Thyroid gland (tissue), 4 donors: Measurements from ENCODE around the gene SETBP1. TPM values are rescaled to one million over a fixed set of nuclear protein-coding genes. Genes with fewer than 3 reads are reported as not detected.

Experiments
- DNase-seq, 2 donors: peaks; one replicate each; pipeline ENCODE4 v3.0.0-alpha.2; 2019
- H3K27ac ChIP-seq, 3 donors: fragments of 200-600 bp; sonication (generic); 1 replicate in 2 of 3; 2 replicates in 1 of 3; pipeline ENCODE4 v1.5.1; 2016 to 2019; ENCODE audit warnings: mild to moderate bottlenecking in 1 of 3, moderate library complexity in 1 of 3
- H3K27me3 ChIP-seq: fragments of 200-600 bp; sonication (generic); one replicate; pipeline ENCODE4 v1.5.1; 2019
- H3K36me3 ChIP-seq, 2 donors: fragments of 200-600 bp; sonication (generic); one replicate each; pipeline ENCODE4 v1.5.1; 2016 to 2019
- H3K4me1 ChIP-seq, 2 donors: fragments of 200-600 bp; sonication (generic); one replicate each; pipeline ENCODE4 v1.5.1; 2017 to 2019
- H3K4me3 ChIP-seq, 3 donors: fragments of 200-600 bp; sonication (generic); replicated peaks in 1 of 3; 1 replicate in 2 of 3; 2 replicates in 1 of 3; pipeline ENCODE4 v1.5.1; 2016; ENCODE audit warnings: mild to moderate bottlenecking in 1 of 3
- H3K9me3 ChIP-seq: fragments of 200-600 bp; sonication (generic); one replicate; pipeline ENCODE4 v1.5.1; 2017
- POLR2A ChIP-seq, 2 donors: fragments of 450-650 bp; IDR thresholded peaks; one replicate each; pipeline ENCODE4 v1.6.1; 2017; ENCODE audit warnings: antibody characterized with exemption in 2 of 2, mild to moderate bottlenecking in 2 of 2, moderate library complexity in 1 of 2
- WGBS, 2 donors: methylation state at CpG; one replicate each; pipeline ENCODE4 v1.1.5; 2017; 5-methylcytosine and 5-hydroxymethylcytosine counted together
- intact Hi-C: fragments of 100-400 bp; cut with DNase I; formaldehyde crosslinking; loops from one replicate; pipeline ENCODE4 v1.15.1; 2023
- total RNA-seq, 4 donors: library from RNA; depleted of rRNA; stranded (reverse); fragments of >200 nt; gene quantifications; one replicate each; pipeline ENCODE4 v1.2.3, GENCODE V29; 2016
- TF ChIP-seq, protein P1 (sequence below), 6 experiments: fragments of 200-600 bp in 3 of 6; fragments of 450-650 bp in 3 of 6; sonication (generic) in 3 of 6; IDR thresholded peaks; one replicate each; pipeline ENCODE4 v1.5.1; 2016 to 2019; ENCODE audit warnings: antibody characterized with exemption in 6 of 6, mild to moderate bottlenecking in 2 of 6, inconsistent platforms in 1 of 6, moderate library complexity in 1 of 6

The SETBP1 gene
- total RNA-seq, 4 donors from 2014 or later: 32.1 to 72.0 (median 42.0) TPM

DNA sequence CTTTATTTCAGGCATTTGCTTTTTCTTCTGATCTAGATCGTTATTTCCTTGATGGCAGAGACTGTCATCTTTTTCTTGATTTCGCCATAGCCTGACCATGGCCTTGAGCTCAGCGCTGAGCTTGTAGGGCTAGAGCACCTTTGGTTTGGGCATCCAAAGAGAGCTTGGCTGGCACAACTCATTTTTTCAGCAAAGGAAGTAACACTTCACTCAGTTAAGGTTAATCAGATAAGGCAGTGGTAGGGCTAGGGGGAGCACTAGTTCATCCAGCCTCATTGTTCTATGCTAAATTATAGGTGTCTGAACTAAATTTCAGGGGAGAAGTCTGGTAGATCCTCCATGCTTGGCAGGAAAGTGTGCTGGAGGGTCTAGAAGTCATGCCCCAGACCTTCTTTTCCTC, 125.0 kb downstream of the SETBP1 start:
- Histone ChIP-seq H3K27ac (no peak overlapping the region), H3K36me3 (no peaks in the 10 kb centered on the region), H3K9me3 (no peaks in the 10 kb centered on the region), H3K4me1 (peaks cover 0 to 4% of the 10 kb centered on the region in 2 donors), H3K27me3 (no peaks in the 10 kb centered on the region), H3K4me3 (no peak overlapping the region)
- DNase-seq: no peak
- intact Hi-C loops: no loop called here
- TF ChIP-seq, protein P1, sequence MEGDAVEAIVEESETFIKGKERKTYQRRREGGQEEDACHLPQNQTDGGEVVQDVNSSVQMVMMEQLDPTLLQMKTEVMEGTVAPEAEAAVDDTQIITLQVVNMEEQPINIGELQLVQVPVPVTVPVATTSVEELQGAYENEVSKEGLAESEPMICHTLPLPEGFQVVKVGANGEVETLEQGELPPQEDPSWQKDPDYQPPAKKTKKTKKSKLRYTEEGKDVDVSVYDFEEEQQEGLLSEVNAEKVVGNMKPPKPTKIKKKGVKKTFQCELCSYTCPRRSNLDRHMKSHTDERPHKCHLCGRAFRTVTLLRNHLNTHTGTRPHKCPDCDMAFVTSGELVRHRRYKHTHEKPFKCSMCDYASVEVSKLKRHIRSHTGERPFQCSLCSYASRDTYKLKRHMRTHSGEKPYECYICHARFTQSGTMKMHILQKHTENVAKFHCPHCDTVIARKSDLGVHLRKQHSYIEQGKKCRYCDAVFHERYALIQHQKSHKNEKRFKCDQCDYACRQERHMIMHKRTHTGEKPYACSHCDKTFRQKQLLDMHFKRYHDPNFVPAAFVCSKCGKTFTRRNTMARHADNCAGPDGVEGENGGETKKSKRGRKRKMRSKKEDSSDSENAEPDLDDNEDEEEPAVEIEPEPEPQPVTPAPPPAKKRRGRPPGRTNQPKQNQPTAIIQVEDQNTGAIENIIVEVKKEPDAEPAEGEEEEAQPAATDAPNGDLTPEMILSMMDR (IDR thresholded peaks at IDR 0.05): no peak
- TF ChIP-seq POLR2A (IDR thresholded peaks at IDR 0.05): no peak
- 98% methylated on average over 3 of the region's 3 CpGs for WGBS, 2 donors

DNA sequence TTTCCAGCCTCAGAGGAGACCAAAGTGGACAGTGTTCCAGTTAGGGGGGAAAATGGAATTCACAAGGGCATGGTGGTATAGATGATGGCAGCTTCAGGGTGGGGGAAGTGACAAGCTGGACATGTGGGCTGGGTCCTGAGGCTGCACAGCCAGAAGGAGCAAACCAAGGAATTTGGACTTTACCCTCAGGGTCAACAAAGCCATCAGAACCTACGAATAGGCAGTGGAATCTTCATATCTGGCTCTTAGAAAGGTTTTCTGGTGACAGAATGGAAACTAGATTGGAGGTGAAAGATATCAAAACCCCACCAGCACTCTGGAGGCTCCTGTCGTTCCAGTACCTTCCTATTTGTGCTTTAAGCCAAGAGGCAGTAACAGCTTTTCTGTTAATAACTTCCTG, 127.1 kb downstream of the SETBP1 start:
- Histone ChIP-seq H3K4me3 (no peak overlapping the region), H3K4me1 (peaks cover 0 to 4% of the 10 kb centered on the region in 2 donors), H3K27ac (no peak overlapping the region), H3K36me3 (no peaks in the 10 kb centered on the region), H3K9me3 (no peaks in the 10 kb centered on the region), H3K27me3 (no peaks in the 10 kb centered on the region)
- no peak for DNase-seq
- intact Hi-C loops: no loop called here
- TF ChIP-seq POLR2A (IDR thresholded peaks at IDR 0.05): no peak
- TF ChIP-seq, protein P1 (IDR thresholded peaks at IDR 0.05): no peak
- WGBS, 2 donors: 70 to 82% methylated on average over 2 of the region's 2 CpGs

DNA sequence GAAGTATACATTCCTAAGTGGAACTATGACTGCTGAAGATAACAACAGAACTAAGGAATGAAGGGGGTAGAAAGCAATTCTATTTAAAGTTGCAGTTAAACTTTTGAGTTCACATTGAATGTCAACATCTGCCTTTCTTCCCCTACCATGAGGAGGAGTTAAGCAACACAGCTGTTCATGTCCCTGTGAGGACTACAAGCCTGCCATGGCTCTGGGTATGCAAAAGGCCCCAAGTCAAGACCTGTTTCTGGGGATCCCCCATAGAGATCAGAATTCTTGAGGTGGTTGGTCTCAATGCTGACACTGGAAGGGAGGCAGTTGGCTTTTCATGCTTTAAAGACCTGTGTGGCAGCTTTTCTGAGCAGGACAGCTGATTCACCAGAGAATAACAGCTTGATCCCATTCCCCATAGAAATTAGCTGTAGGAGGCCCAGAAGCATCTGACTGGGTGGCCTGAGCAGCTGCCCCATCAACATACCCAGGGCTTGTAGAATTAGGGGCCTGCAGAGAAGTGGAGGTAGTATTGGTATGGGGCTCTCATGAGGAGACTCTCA, 131.0 kb downstream of the SETBP1 start:
- H3K27ac ChIP-seq: no peak overlapping the region
- H3K9me3 ChIP-seq: no peaks in the 10 kb centered on the region
- intact Hi-C loops: no loop called here
- TF ChIP-seq, protein P1 (IDR thresholded peaks at IDR 0.05): no peak
- no peak for DNase-seq
- H3K36me3 ChIP-seq: no peaks in the 10 kb centered on the region
- no peaks in the 10 kb centered on the region for H3K27me3 ChIP-seq
- no peak overlapping the region for H3K4me3 ChIP-seq
- no peaks in the 10 kb centered on the region for H3K4me1 ChIP-seq

DNA sequence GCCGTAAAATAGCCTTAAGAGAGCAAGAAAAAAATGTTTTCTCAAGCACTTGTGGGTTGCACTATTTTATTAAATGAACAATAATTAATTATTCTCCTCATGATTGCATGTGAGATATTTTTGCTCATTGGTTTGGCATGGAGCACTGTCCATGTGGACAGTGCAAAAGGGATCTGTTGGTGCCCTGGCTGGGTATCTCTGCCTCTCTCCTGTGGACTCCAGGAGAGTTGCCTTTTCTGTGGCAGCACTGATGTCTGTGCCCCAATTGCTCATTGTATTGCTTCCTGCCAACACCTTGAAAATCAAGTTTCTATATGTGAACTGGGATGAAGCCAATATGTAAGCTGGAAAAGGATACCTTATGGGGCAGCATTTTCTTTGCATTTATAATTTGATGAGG, 131.7 kb downstream of the SETBP1 start:
- DNase-seq: no peak
- TF ChIP-seq POLR2A (IDR thresholded peaks at IDR 0.05): no peak
- TF ChIP-seq, protein P1 (IDR thresholded peaks at IDR 0.05): no peak
- Histone ChIP-seq H3K27ac (no peak overlapping the region), H3K4me1 (peaks cover 0 to 4% of the 10 kb centered on the region in 2 donors), H3K36me3 (no peaks in the 10 kb centered on the region), H3K27me3 (no peaks in the 10 kb centered on the region), H3K4me3 (no peak overlapping the region), H3K9me3 (no peaks in the 10 kb centered on the region)
- WGBS, 2 donors: 97 to 98% methylated on average over 1 of the region's 1 CpG
- intact Hi-C loops: no loop called here

- intact Hi-C loops: no loop called here
Measured at GRCh38 chr18:44813586-44813985, 132.9 kb downstream of the SETBP1 start.

More at GRCh38 chr18:44813586-44813985, 132.9 kb downstream of the SETBP1 start:
- 94 to 97% methylated on average over 4 of the region's 4 CpGs for WGBS, 2 donors
- H3K27me3 ChIP-seq: no peaks in the 10 kb centered on the region
- no peak overlapping the region for H3K27ac ChIP-seq
- H3K9me3 ChIP-seq: no peaks in the 10 kb centered on the region
- no peak for TF ChIP-seq POLR2A (IDR thresholded peaks at IDR 0.05)
- TF ChIP-seq, protein P1 (IDR thresholded peaks at IDR 0.05): no peak
- no peaks in the 10 kb centered on the region for H3K36me3 ChIP-seq
- DNase-seq: no peak
- peaks cover 10 to 16% of the 10 kb centered on the region in 2 donors for H3K4me1 ChIP-seq
- no peak overlapping the region for H3K4me3 ChIP-seq
